GM19397 (cell line): ENCODE measurements around the gene FZD1.

Experiments
- ATAC-seq: cut with Tn5 transposase; IDR thresholded peaks from one replicate; pipeline ENCODE4 v1.9.1; 2021; ENCODE audit warnings: mild to moderate bottlenecking, moderate library complexity; ENCODE audit not compliant: unreplicated experiment

FZD1 gene

DNA sequence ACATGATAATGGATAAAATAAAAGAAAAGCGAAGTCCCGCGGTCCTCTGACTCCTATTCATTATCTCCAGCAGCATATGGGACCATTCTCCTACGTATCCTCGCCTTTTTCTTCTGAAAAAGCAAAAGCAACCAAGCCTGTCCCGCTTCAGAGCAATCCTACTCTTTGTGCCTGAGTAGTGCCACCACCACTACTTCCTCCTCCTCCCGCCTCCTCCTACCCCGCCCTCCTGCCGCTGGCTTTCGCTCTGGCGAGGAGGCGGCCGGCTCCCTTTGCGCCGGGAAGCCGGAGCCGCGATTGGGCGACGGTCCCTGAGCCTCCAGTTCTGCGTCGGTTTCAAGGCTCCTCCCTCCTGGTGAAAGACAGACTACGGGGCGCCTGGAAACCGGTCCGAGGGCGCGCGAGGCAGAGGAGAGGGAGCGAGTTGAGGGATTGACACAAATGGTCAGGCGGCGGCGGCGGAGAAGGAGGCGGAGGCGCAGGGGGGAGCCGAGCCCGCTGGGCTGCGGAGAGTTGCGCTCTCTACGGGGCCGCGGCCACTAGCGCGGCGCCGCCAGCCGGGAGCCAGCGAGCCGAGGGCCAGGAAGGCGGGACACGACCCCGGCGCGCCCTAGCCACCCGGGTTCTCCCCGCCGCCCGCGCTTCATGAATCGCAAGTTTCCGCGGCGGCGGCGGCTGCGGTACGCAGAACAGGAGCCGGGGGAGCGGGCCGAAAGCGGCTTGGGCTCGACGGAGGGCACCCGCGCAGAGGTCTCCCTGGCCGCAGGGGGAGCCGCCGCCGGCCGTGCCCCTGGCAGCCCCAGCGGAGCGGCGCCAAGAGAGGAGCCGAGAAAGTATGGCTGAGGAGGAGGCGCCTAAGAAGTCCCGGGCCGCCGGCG, at the start of gene FZD1:
Gene FZD1 (plus strand): TSS at position 388 of the 878 bp plus-strand sequence. CDS start 448 bp downstream, at position 836.
- peak; percentile 86 for ATAC-seq

DNA sequence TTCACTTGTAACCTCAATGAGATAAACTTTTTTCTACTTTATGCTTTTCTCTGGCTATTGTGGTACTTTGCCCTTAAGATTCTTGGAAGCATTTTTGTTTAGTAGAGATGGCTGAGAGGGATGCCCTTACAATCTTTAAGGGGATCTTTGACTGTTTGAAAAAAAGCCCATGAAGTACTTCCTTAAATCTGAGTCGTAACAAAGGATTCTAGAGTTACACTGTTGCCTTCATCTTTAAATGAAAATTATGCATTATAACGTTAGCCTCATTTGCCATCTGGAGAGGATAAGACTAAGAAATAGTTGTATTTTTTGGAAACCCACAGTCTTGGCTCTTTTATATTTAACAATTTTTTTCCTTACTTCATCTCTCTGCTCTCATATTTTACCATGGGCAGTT, 37.8 kb upstream of the FZD1 start:
- ATAC-seq = no peak

DNA sequence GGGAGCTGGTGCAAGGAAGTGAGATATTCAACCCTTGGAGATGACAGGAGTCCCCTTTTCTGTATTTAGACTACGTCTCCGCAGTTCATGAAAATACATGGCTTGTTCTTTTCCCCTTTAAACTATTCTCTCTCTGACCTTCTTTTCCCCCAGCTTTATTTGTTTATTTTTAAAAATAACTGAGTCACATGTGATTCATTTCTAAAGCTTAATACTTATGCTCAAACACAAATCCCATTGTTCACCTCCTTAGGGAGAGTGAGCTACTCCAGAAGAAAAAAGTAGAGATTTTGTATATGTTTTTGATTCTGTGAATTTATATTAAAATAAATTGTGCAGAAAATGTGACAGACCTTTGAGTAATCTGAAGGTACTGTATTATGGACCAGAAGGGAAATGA, 35.9 kb upstream of the FZD1 start:
- ATAC-seq = no peak

DNA sequence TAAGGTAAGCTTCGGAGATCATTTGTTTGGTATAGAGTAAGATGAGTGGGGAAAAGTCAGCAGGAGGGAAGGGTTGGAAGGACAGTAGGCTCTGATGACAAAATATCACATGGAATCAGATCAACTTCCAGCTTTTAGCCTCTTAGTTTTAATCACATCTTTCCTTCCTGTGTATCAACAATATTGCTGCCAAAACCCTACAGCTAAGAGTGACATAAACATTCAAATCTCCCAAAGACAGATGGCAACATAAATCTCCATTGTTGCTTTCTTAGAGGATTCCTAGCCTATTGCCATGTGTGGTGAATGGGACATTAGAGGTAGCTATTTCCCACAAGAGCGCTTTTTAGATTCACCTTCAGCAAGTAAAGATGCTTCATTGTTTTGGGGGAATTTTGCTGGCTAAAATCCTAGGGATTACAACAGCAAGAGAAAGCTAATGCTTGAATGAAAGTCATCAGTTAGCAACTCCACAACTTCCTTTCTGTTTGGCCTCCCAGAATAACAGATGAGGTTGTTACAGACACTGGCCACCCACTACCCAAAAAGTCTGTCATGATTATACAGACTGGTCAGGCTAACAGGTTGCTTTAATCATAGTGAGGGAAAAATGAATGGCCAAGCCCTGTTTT, 35.2 kb upstream of the FZD1 start:
- no peak for ATAC-seq

DNA sequence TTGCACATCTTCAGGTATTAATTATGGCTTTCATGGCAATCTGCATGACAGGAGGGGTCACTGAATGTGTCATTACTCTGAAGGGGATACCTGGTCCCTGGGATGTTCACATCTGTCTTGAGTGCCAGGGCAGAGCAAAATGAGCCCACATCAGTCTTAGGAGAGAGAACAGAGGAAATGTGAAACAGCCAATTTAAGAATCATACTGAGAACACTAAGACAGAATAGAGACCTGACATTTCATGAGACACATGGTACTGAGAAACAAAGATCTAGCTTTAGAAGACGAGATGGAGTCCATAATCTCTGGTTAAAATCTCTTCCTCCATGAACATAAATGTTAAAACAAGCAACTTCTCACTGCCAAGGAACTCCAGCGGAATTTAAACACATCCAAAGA, 34.1 kb upstream of the FZD1 start:
- ATAC-seq = no peak

DNA sequence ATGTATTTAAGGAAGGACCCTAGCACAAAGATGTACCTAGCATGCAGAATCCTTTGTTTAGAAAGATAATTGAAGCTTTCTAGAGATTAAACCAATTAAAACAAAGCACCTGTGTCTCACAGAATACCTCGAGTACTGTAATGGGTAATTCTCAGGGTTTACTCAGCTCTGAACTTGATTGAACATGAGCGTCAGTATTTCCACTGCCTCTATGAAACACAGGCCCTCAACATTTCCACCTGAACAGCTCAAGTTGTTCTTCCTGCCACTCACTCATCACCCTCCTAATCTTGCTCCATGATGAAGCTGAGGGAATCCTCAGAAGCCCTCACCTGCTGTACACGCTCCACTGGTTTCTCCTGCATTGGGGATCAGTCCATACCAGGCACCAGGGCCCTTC, 33.7 kb upstream of the FZD1 start:
- no peak for ATAC-seq

DNA sequence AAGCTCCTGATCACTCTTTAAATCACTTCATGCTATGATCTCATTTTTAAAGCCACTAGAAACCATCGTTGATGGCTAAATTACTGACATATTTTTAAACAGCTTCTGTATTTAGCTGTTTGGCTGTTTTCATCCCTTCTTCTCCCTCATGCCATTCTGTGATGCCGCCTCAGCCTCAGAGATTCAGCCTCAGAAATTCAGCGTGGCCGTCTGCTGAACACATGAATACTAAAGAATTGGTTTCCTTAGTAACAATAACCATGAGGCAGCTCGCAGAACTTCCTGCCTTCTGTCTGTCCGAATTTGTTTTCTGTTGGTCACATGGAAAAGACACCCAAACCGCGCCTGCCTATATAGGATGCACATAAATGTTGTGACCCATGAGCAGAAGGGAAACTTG, 31.0 kb upstream of the FZD1 start:
- no peak for ATAC-seq

DNA sequence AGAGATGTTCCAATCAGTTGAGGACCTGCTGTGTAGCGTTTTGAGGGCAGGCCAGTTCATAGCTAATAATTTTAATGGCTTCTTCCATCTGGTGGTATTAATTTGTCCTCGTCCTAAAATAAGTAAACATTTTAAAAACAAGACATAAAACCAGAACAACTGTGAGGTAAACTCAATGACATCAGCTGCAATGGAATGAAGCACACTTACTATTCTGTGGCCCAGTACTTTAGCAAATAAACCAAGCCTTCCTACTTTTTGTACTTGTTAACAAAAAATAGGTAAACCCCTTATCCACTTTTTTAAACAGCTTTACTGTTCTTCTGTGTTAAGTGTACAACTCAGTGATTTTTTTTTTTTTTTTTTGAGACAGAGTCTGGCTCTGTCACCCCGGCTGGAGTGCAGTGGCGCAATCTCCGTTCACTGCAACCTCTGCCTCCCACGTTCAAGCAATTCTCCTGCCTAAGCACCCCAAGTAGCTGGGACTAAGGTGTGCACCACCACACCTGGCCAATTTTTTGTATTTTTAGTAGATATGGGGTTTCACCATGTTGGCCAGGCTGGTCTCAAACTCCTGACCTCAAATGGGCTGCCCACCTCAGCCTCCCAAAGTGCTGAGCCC, 28.9 kb upstream of the FZD1 start:
- no peak for ATAC-seq

DNA sequence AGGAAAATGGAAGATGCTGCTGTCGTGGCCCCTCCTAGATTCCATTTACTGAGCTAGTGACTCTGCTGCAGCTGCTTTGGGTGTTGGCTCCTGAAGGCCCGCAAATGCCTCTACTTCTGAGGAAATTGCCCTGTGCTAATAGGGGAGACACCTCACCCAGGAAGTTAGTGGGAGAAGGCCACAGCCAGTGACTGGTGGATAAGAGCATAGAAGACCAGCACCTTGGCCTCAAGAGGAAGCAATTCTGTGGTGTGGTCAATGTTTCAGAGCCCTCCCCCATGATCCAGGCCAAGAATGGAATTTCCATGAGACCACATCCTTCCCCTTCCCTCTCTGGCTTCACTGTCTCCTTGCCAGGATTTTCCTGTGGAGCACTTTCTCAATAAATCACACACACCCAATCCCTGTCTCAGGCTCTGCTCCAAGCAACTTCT, 25.0 kb upstream of the FZD1 start:
- no peak for ATAC-seq

DNA sequence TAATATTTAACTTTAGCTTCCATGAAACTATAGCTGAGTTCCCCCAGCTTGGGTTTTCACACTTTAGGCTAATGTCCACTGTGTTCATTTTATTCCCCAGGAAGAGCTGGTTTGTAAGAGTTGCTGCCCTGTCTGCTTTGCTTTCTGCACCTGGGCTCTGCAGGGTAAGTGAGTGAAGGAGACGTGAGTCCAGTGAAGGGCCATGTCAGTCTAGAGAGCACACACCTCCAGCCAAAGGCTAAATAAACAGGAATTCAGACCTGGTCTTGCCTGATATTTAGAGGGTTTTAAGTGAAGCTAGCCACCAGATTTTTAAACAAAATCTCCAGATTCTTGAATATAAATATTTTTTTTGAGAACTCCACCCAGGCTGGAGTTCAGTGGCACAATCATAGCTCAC, 24.5 kb upstream of the FZD1 start:
- no peak for ATAC-seq

DNA sequence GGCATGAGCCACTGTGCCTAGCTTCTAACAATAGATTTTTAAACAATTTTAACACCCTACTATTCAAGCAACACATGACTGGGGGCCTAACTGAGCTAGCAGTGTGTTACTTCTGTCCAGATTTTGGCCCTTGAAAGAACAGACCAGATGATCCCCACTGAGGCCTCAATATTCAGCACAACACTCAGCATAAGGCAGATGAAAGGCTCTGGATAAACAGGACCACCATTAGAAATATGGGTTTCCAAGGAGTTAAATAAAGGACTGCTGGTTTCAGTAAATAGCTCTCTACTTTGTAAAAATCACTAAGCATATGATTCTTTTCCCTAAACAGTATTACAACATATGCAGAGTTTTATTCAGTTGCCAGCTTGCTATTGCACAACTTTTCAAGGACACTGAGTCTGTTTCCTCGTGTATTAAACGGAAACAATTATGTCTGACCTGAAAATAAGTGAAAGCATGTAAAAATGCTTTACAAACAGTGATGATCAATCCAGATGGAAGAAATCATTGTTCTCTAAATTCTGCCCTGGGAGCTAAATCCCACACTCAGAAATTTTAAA, 23.8 kb upstream of the FZD1 start:
- no peak for ATAC-seq

DNA sequence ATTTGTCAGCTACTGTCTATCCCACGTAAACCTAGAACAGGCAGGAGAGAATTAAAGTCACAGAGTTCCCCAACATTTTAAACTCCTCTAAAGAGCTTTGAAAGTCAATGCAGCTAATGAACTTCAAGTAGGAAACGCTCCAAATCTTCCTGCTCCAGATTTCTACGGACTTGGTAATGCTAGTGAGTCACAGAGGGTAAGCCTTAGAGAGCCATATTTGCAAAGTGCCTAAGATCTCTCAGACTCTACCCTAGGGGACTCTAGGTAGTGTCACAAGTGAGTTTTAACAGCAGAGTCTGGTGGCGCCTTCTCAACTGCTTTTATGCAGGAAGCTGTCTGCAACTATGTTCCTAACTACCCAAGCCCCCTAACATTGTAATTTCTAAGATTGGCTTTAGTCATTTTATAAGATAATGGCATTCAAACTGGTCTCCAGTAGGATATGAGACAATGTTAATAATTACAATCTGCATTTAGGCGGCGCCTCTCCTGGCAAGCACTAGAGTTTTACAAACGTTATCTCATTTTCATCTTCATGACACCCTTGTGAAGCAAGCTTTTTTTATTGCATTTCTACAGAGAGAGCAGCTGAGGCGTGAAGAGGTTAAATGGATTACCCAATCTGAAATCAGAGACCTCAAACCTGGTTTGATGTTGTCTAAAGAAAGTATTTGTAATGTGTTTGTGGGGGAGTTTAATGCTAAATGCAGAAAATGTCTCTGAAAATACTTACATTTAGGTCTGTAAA, 22.0 kb upstream of the FZD1 start:
- no peak for ATAC-seq

DNA sequence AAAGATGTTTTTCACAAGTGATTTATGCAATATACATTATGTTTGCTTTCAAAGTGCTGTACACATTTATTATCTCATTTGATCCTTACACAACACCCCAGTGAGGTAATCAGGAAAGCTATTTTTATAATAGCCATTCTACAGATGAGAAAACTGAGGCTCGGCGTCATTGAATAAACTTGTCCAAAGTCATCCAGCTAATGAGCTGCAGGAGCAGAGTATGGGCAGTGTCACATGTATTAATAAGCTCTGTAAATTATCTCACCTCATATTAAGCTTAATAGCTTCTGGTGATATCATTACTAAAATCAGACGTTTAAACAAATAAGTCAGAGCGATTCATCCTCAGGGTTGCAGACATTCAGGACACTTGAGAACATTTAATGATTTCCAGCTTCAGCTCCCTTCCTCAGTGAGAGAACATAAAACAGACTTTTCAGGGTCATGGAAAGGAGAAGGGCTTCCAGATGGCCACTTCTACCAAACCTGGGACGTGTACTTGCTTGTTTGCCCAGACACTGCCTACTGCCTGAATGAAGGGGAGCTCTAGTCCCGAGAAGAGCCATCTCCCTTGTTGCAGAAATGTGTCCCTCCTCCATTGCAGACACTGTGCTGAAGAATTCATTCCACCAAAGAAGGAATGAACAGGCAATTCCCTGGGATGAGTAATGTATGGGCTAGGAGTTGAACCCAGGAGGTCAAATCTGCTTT, 20.5 kb upstream of the FZD1 start:
- no peak for ATAC-seq

DNA sequence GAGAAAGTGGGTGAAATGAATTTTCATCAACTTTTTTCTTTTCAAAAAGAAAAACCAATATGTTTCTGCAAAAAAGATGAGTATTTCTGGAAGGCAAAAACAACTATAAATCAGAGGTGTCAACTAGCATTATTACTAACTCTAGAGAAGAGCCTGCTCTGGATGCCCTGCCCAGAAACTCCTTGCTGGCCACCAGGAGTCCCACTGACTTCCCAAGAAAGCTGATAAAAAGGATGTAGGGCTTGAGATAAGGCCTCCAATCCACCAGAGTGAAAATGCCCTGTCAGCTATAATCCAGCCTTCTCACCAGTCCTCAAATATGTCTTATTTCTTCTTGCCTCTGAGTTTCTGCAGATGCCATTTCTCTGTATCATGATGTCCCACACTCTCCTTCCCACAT, 16.7 kb upstream of the FZD1 start:
- no peak for ATAC-seq

DNA sequence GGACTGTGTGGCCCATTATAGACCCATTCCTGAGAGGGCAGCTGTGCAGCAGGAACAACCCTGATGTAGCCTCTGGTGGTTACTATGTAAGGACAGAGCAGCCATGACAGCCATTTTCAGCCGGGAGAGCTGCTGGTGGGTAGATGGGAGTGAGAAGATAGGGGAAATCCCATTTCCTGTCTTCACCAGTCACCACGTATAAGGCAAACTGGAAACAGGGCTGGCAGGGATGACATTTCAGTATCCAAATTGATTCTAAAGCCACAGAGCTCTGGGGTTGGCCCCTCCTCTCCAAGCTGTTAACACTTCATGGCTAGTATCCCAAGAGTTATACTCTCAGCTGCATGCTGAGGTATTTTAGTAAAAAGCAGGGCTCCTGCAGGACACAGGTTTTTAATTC, 15.2 kb upstream of the FZD1 start:
- no peak for ATAC-seq

DNA sequence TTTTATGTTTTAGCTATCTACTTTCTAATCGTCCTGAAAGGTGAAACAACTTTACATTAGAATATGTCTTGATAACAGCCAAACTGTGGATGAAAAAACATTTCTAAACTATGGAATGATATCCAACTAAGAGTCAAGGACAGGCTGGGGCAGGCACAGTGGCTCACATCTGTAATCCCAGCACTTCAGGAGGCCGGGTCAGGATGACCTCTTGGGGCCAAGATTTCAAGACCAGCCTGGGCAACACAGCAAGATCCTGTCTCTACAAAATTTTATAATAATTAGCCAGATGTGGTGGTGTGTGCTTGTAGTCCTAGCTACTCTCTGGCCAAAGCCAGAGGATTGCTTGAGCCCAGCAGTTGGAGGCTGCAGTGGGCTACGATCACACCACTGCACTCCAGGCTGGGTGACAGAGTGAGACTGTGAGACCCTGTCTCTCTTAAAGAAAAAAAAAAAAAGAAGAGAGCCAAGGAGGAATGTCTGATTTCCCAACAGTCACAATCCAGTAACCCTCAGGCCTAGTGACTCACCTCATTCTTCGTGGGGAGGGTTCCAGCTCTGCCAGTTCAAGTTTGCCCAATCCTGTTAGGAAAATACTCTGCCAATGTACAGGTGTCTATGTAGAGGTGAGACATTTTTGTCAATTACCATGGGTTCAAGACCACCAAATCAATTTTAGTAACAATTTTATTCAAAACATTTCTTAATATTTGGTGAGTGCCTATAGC, 14.6 kb upstream of the FZD1 start:
- ATAC-seq = no peak

DNA sequence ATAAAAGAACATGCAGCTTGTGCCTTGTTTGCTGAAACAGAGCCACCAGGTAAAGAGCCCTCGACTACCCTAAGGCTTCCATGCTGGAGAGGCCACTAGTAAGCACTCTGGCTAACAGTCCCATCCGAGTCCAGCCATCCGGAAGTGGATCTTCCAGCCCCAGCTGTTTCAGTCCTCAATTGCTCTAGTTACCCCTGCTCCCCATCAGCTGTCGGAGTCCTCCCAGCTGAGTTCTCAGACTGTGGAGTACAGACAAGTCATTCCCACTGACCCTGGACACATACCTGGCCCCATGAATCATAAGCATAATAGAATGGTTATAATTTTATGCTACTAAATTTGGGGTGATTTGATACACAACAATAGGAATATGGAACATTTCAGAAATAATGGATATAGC, 13.5 kb upstream of the FZD1 start:
- ATAC-seq = no peak

DNA sequence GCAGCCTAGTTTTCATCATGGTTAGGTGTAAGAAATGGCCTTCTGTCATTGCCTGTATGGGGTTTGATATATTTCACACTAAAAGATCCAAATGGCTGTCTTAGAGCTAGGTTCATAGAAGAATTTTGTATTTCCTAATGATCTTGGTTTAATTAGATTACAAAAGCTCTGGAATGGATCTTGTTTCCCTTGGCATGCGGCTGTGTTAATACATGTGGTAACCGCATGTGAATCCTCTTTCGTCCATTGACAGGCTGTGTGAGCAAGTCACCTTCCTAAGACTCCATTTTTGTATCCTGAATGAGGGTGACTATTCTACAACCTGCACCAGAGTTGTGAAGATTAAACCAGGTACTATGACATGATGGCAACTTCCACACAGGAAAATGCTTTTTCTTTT, 12.4 kb upstream of the FZD1 start:
- ATAC-seq = no peak

DNA sequence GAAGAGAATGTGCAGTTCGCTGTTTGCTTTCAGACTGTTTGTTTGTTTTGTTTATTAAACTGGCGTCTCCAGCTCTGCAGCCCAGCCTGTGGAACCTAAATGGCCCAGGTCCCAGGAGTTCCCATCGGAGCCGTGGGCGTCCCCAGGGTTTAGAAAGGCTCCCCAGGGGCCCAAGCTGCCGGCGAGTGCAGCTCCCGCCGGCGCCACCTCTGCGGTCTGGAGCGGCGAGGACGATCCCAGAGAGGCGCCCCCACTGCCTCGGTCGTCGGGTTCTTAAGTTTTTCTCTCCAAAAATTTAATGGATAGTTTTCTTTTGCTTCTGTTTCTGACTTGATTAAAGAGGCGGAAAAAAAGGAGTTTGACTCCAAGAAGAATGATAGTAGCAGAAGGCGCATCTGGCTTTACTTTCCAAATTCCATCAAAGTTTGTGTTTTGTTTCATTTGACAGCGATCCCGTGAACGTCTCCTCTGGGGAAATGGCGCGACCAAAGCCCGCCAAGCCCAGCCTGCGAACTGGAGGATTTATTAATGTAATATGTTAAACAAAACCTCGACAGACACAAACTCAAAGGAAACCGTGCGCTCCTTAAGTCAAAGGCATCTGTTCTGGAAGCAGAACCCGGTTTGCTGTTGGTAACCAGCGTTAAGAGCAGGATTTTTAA, 718 bp upstream of the FZD1 start:
- ATAC-seq = no peak
